Skeletal muscle satellite cell (primary cell): ENCODE data around the gene HEMK1. TPM values are rescaled to one million over a fixed set of nuclear protein-coding genes. Genes with fewer than 3 reads are reported as not detected.
A peak's percentile ranks its signal among the peaks of the same experiment; 100 is the strongest.

ENCODE experiments used
- H3K27me3 ChIP-seq: 2 replicates; pipeline ENCODE4 v1.7.0; 2013; ENCODE audit warnings: low read length; ENCODE audit not compliant: control insufficient read depth, insufficient read depth
- H3K36me3 ChIP-seq: 2 replicates; pipeline ENCODE4 v1.7.0; 2013; ENCODE audit warnings: mild to moderate bottlenecking, control low read depth, low read length; ENCODE audit not compliant: insufficient read depth
- H3K4me1 ChIP-seq: 2 replicates; pipeline ENCODE4 v1.7.0; 2013; ENCODE audit warnings: low read length; ENCODE audit not compliant: control insufficient read depth, insufficient read depth
- H3K4me2 ChIP-seq: 2 replicates; pipeline ENCODE4 v1.7.0; 2013; ENCODE audit warnings: mild to moderate bottlenecking, low read length
- H3K4me3 ChIP-seq: 2 replicates; pipeline ENCODE4 v1.7.0; 2013; ENCODE audit warnings: low read length
- H3K9ac ChIP-seq: 2 replicates; pipeline ENCODE4 v1.7.0; 2013; ENCODE audit warnings: mild to moderate bottlenecking, low read depth, low read length, moderate library complexity
- H3K9me3 ChIP-seq: replicated peaks from 2 replicates; pipeline ENCODE4 v1.7.0; 2013; ENCODE audit warnings: mild to moderate bottlenecking, control low read depth, low read length
- total RNA-seq: library from RNA; depleted of rRNA; stranded (reverse); fragments of >200 nt; gene quantifications from 2 replicates; pipeline ENCODE4 v1.2.3, GENCODE V29; 2012; rRNA removed

The HEMK1 gene, protein sequence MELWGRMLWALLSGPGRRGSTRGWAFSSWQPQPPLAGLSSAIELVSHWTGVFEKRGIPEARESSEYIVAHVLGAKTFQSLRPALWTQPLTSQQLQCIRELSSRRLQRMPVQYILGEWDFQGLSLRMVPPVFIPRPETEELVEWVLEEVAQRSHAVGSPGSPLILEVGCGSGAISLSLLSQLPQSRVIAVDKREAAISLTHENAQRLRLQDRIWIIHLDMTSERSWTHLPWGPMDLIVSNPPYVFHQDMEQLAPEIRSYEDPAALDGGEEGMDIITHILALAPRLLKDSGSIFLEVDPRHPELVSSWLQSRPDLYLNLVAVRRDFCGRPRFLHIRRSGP
- total RNA-seq = 9.6 and 9.9 TPM in 2 replicates

GRCh38 chr3:50568947-50569749 is at the start of gene HEMK1:
Gene HEMK1 (plus strand): TSS chr3:50569522. CDS start chr3:50571105, 1,583 bp downstream.
- H3K27me3 ChIP-seq = no peaks in the 10 kb centered on the region
- H3K9ac ChIP-seq = peak within 1 kb of the TSS; percentile 92
- H3K9me3 ChIP-seq = no peaks in the 10 kb centered on the region
- H3K4me3 ChIP-seq = peak within 1 kb of the TSS; percentile 90
- peaks cover 4% of the 10 kb centered on the region for H3K36me3 ChIP-seq
- H3K4me2 ChIP-seq = peak within 1 kb of the TSS; percentile 93
- H3K4me1 ChIP-seq = peaks cover 27% of the 10 kb centered on the region

DNA sequence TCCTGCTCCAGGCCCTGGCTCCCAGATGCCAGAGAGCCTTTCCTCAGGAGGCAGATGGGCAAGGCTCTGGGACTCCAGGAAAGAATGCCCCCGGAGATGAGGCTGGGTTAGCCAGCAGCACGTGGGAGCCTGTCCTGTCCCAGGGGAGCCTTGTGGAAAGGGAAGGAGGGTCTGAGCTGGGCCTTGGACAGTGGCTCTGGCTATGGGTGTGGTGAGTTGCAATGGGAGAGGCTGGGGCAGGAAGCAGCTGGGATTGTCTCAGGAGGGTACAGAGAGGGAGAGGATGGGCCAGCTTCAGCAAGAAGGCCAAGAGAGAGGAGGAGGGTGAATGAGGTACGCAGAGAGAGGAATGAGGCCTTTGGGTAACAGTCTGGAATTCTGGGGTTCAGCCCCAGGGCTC is 48.5 kb upstream of the HEMK1 start:
- H3K27me3 ChIP-seq = peaks cover 58% of the 10 kb centered on the region
- H3K9me3 ChIP-seq = no peaks in the 10 kb centered on the region
- no peak overlapping the region for H3K9ac ChIP-seq
- H3K36me3 ChIP-seq = no peaks in the 10 kb centered on the region
- H3K4me3 ChIP-seq = no peak overlapping the region
- H3K4me1 ChIP-seq = peaks cover 3% of the 10 kb centered on the region
- H3K4me2 ChIP-seq = no peak overlapping the region

DNA sequence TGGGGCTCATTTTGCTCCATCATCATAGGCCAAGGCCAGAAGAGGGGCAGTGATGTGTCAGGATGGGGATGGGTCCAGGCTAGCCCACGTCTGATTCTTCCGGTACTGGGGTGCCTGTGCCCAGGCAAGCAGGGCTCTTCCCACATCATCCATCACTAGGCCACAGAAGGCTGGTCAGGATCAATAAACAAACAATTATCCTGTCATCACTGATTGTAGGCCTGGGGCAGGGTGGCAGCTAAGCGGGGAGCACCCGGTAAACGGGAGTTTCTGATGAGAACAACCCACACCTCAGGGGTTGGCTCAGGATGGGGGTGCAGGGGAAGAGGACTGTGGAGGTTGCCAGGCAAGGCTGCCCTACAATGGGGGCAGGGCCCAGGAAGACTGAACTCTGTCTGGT is 47.8 kb upstream of the HEMK1 start:
- H3K4me1 ChIP-seq = no peaks in the 10 kb centered on the region
- H3K4me3 ChIP-seq = no peak overlapping the region
- H3K27me3 ChIP-seq = peaks cover 51% of the 10 kb centered on the region
- H3K36me3 ChIP-seq = no peaks in the 10 kb centered on the region
- no peak overlapping the region for H3K9ac ChIP-seq
- H3K9me3 ChIP-seq = no peaks in the 10 kb centered on the region
- H3K4me2 ChIP-seq = no peak overlapping the region

- H3K4me3 ChIP-seq = no peak overlapping the region
- H3K36me3 ChIP-seq = no peaks in the 10 kb centered on the region
- H3K9me3 ChIP-seq = no peaks in the 10 kb centered on the region
- peaks cover 42% of the 10 kb centered on the region for H3K27me3 ChIP-seq
- H3K4me1 ChIP-seq = no peaks in the 10 kb centered on the region
- H3K4me2 ChIP-seq = no peak overlapping the region
- H3K9ac ChIP-seq = no peak overlapping the region
Measured at GRCh38 chr3:50523279-50523811, 46.0 kb upstream of the HEMK1 start.

- H3K4me2 ChIP-seq = no peak overlapping the region
- H3K9me3 ChIP-seq = no peaks in the 10 kb centered on the region
Measured at GRCh38 chr3:50524746-50525145, 44.6 kb upstream of the HEMK1 start.

DNA sequence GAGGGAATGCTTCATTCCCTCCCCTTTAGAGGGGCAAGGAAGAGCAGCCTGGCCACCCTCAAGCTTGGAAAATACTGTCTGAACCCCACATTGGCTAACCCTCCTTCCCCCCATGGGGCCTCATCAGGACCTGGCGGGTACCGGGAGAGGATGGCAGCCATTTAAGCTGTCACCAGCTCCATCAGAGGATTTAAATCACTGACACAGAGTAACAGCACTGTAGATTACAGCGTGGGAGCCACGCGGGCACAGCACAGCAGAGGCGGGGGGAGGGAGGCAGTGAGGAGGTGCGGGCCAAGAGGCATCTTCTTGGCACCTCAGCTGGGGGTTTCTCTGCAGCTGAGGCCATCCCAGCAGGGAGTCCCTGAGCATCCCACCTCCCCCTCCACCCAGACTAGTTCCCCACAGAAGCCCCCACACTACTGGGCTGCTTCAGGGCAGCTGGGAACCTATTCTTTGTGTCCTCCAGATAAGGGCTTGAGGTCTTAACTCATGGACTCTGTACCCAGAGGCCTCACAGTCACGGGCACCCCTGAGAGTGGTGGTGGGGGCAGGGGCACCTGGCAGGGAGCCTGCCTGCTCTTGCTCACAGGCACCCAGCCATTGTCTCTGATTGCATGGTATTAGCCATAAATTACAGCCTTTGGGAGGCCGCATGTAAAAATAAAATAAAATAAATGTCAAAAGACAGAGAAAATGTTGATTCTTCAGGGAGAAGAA is 44.0 kb upstream of the HEMK1 start:
- H3K4me3 ChIP-seq = no peak overlapping the region
- H3K4me2 ChIP-seq = no peak overlapping the region
- no peak overlapping the region for H3K9ac ChIP-seq
- H3K27me3 ChIP-seq = peaks cover 49% of the 10 kb centered on the region
- H3K4me1 ChIP-seq = no peaks in the 10 kb centered on the region
- no peaks in the 10 kb centered on the region for H3K36me3 ChIP-seq
- no peaks in the 10 kb centered on the region for H3K9me3 ChIP-seq

More at GRCh38 chr3:50524746-50525145, 44.6 kb upstream of the HEMK1 start:
- H3K9ac ChIP-seq = no peak overlapping the region
- peaks cover 44% of the 10 kb centered on the region for H3K27me3 ChIP-seq
- no peaks in the 10 kb centered on the region for H3K4me1 ChIP-seq
- no peaks in the 10 kb centered on the region for H3K36me3 ChIP-seq
- H3K4me3 ChIP-seq = no peak overlapping the region

DNA sequence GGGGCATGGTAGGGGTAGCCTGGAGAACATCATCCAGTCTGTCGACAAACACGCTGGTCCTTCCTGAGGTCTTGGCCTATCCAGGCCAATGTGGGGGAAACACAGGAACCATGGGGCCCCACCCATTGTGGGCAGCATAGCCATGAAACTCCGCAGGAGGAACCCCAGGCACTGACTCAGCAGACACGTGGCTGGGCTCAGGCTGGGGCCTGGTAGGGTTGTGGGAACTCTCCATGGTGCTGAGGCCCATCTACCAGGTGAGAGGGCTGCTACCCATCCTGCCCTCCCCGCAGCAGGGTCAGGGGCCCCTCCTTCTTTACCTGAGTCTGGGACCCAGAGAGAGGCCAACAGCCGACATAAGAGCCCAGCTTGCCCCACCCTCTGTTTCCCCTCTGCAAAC is 43.3 kb upstream of the HEMK1 start:
- H3K4me1 ChIP-seq = no peaks in the 10 kb centered on the region
- H3K36me3 ChIP-seq = no peaks in the 10 kb centered on the region
- H3K27me3 ChIP-seq = peaks cover 49% of the 10 kb centered on the region
- no peak overlapping the region for H3K4me3 ChIP-seq
- H3K9ac ChIP-seq = no peak overlapping the region
- no peak overlapping the region for H3K4me2 ChIP-seq
- H3K9me3 ChIP-seq = no peaks in the 10 kb centered on the region

- no peak overlapping the region for H3K9ac ChIP-seq
- H3K36me3 ChIP-seq = no peaks in the 10 kb centered on the region
- H3K4me2 ChIP-seq = no peak overlapping the region
- no peak overlapping the region for H3K4me3 ChIP-seq
- peaks cover 64% of the 10 kb centered on the region for H3K27me3 ChIP-seq
- H3K9me3 ChIP-seq = no peaks in the 10 kb centered on the region
- H3K4me1 ChIP-seq = no peaks in the 10 kb centered on the region
Measured at GRCh38 chr3:50530001-50530970, 39.0 kb upstream of the HEMK1 start.

DNA sequence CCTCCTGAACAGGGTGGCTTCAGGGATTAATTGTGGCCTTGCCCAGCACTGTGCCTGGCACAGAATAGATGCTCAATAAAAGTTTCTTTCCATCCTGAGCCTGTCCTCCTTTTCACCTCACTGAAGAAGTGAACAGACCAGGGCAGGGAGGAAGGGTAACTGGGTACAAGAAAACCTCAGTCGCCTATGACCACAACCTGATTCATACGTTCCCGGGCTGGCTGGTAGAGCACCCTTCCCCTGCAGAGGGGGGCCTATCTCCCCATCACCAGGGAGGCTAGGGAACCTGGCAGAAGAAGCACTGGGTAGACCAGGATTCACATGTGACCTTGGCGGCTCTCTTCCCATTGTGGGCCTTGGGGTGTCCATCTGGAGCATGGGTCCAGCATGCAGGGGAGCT is 38.1 kb upstream of the HEMK1 start:
- Histone ChIP-seq H3K4me2 (no peak overlapping the region), H3K36me3 (no peaks in the 10 kb centered on the region), H3K9me3 (no peaks in the 10 kb centered on the region), H3K4me3 (no peak overlapping the region), H3K4me1 (no peaks in the 10 kb centered on the region), H3K9ac (no peak overlapping the region), H3K27me3 (peaks cover 69% of the 10 kb centered on the region)

- H3K36me3 ChIP-seq = no peaks in the 10 kb centered on the region
- peaks cover 76% of the 10 kb centered on the region for H3K27me3 ChIP-seq
- H3K4me1 ChIP-seq = no peaks in the 10 kb centered on the region
- no peaks in the 10 kb centered on the region for H3K9me3 ChIP-seq
- H3K4me3 ChIP-seq = no peak overlapping the region
- no peak overlapping the region for H3K9ac ChIP-seq
- no peak overlapping the region for H3K4me2 ChIP-seq
Measured at GRCh38 chr3:50532062-50532705, 37.1 kb upstream of the HEMK1 start.
